Parathyroid adenoma (tissue), 2 donors: ENCODE results near the gene EDC3.
A peak's percentile ranks its signal among the peaks of the same experiment; 100 is the strongest.
"Not testable (repeated sequence)": the region's sequence is repeated elsewhere in the genome, so short reads cannot be mapped to it uniquely, and the experiment has no call there.

Experiments used
- H2AFZ ChIP-seq: fragments of 300-600 bp; sonication (generic); one replicate; pipeline ENCODE4 v1.7.0; 2017; ENCODE audit warnings: antibody characterized with exemption, mild to moderate bottlenecking
- H3K27ac ChIP-seq: fragments of 300-600 bp; sonication (generic); one replicate; pipeline ENCODE4 v1.7.0; 2017
- H3K27me3 ChIP-seq: fragments of 300-600 bp; sonication (generic); one replicate; pipeline ENCODE4 v1.7.0; 2017; ENCODE audit warnings: low read length; ENCODE audit not compliant: control insufficient read depth, insufficient read depth
- H3K36me3 ChIP-seq: fragments of 300-600 bp; sonication (generic); one replicate; pipeline ENCODE4 v1.7.0; 2017; ENCODE audit warnings: low read length; ENCODE audit not compliant: control insufficient read depth, insufficient read depth
- H3K4me1 ChIP-seq: fragments of 300-600 bp; sonication (generic); one replicate; pipeline ENCODE4 v1.7.0; 2017; ENCODE audit warnings: control low read depth
- H3K4me2 ChIP-seq: fragments of 300-600 bp; sonication (generic); one replicate; pipeline ENCODE4 v1.7.0; 2017; ENCODE audit warnings: low read length
- H3K4me3 ChIP-seq: fragments of 300-600 bp; sonication (generic); one replicate; pipeline ENCODE4 v1.7.0; 2017; ENCODE audit warnings: low read depth, low read length
- H3K79me2 ChIP-seq: fragments of 300-600 bp; sonication (generic); one replicate; pipeline ENCODE4 v1.7.0; 2017; ENCODE audit warnings: control low read depth
- H3K9ac ChIP-seq: fragments of 300-600 bp; sonication (generic); one replicate; pipeline ENCODE4 v1.7.0; 2017; ENCODE audit warnings: mild to moderate bottlenecking
- H3K9me3 ChIP-seq: fragments of 300-600 bp; sonication (generic); one replicate; pipeline ENCODE4 v1.7.0; 2017; ENCODE audit warnings: low read length; ENCODE audit not compliant: control insufficient read depth
- CTCF ChIP-seq: fragments of 300-600 bp; sonication (generic); IDR thresholded peaks from one replicate; pipeline ENCODE4 v1.7.0; 2017; ENCODE audit warnings: antibody characterized with exemption, mild to moderate bottlenecking
- donor health status: primary hyperparathyroidism.

Gene EDC3

DNA sequence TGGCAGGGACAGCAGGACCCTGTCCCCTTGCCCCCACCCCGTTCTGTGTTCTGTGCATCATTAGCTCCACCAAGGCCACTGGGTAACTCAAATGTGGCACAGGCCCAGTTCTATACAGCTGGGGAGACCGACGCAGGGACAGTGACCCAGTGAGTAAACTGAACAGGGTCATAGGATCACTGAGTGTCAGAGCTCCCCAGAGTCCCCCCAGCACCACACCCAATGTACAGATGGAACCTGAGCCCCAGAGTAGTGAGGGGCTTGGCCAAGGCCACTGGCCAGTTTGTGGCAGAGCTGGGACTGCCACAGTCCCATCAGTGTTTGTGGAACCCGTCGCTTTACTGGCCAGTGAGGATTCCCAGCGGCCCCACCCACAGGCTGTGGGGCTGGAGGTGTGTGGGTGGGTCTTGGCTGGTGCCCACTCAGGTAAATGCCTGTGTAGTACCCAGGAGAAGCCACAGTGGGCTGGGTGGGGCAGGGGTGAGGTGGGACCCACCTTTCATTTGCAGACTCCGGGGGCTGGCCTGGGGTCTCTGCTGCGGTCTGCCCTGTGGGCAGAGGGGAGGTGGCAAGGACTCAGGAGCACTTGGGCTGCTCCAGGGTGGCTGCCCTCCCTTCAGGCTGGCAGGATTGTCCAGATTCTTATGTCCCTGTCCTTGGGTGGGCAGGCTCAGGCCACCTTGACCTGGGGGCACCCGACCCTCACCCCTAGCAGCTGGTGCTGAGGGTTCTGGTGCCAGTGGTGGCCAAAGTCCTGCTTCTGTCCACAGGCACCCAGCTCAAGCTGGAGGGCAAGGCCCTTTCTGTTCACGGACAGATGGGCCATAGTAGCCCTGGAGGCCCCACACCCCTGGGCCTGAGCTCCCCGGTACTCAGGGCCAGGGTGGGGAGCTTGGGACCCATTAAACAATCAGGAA, 91.8 kb downstream of the EDC3 start:
- Histone ChIP-seq H3K4me3 (no peak overlapping the region), H3K9me3 (no peaks in the 10 kb centered on the region), H3K27me3 (no peaks in the 10 kb centered on the region), H3K9ac (no peak overlapping the region), H3K79me2 (no peaks in the 10 kb centered on the region), H3K4me2 (no peak overlapping the region), H2AFZ (no peak overlapping the region), H3K4me1 (no peaks in the 10 kb centered on the region), H3K27ac (no peak overlapping the region), H3K36me3 (no peaks in the 10 kb centered on the region)
- no peak for TF ChIP-seq CTCF

DNA sequence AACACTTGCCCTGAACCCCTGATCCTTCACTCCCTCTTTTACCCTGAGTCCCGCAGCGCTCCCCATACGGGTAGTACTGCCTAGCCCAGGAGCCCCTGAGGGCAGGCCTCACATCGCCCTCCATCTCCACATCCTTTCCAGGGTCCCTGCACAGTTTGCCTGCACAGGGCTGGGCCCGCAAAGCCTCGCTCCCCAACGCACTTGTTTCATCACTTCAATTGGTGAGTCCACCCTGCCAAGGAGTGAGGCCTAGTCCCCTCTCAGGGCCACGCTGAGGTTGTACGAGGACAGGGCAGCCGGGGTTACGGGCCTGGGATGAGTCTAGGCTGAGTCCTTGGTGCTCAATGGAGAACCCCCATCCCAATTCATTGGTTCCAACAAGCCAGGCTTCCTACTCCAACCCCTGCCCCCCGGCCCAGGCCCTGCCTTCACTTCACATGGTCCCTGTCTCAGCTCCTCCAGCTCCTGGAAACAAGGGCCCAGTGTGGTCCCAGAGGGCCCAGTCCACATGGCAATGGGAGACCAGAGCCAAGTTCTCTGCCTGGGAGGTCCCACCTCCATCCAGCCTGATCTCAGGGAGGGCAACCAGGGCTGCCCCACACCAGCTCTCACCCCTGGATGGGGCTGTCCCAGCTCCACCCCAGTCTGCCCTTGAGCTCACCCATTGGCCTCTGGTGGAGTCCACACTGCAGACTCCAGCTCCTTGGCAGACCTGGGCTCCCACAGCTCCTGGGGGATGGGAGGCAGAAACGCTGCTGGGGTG, 92.6 kb downstream of the EDC3 start:
- Histone ChIP-seq H3K9me3 (no peaks in the 10 kb centered on the region), H2AFZ (no peak overlapping the region), H3K4me2 (no peak overlapping the region), H3K27ac (no peak overlapping the region), H3K27me3 (no peaks in the 10 kb centered on the region), H3K4me1 (no peaks in the 10 kb centered on the region), H3K36me3 (no peaks in the 10 kb centered on the region), H3K4me3 (no peak overlapping the region), H3K79me2 (no peaks in the 10 kb centered on the region), H3K9ac (no peak overlapping the region)
- TF ChIP-seq CTCF, result no peak

GRCh38 chr15:74599156-74599555, 96.7 kb downstream of the EDC3 start:
- Histone ChIP-seq H2AFZ (no peak overlapping the region), H3K27ac (no peak overlapping the region), H3K36me3 (no peaks in the 10 kb centered on the region), H3K4me2 (peak overlapping the region; percentile 88), H3K27me3 (no peaks in the 10 kb centered on the region), H3K4me1 (peaks cover 2% of the 10 kb centered on the region), H3K4me3 (peak overlapping the region; percentile 70), H3K79me2 (no peaks in the 10 kb centered on the region), H3K9ac (no peak overlapping the region), H3K9me3 (no peaks in the 10 kb centered on the region)
- TF ChIP-seq CTCF, result no peak

- Histone ChIP-seq H3K36me3 (no peaks in the 10 kb centered on the region), H3K4me3 (peak overlapping the region; percentile 70), H3K27me3 (no peaks in the 10 kb centered on the region), H3K4me1 (peaks cover 2% of the 10 kb centered on the region), H3K4me2 (peak overlapping the region; percentile 88), H3K27ac (peak overlapping the region; percentile 69), H3K9me3 (no peaks in the 10 kb centered on the region), H3K79me2 (no peaks in the 10 kb centered on the region), H3K9ac (peak overlapping the region; percentile 37), H2AFZ (peak overlapping the region; percentile 61)
- no peak for TF ChIP-seq CTCF
Measured at GRCh38 chr15:74598126-74598842, 97.5 kb downstream of the EDC3 start.

GRCh38 chr15:74597146-74597705, 98.6 kb downstream of the EDC3 start:
- not testable (repeated sequence) for H3K4me2 ChIP-seq, H3K27me3 ChIP-seq, H3K36me3 ChIP-seq, H3K4me1 ChIP-seq, H2AFZ ChIP-seq, H3K9me3 ChIP-seq, H3K4me3 ChIP-seq, H3K27ac ChIP-seq, H3K9ac ChIP-seq, H3K79me2 ChIP-seq

DNA sequence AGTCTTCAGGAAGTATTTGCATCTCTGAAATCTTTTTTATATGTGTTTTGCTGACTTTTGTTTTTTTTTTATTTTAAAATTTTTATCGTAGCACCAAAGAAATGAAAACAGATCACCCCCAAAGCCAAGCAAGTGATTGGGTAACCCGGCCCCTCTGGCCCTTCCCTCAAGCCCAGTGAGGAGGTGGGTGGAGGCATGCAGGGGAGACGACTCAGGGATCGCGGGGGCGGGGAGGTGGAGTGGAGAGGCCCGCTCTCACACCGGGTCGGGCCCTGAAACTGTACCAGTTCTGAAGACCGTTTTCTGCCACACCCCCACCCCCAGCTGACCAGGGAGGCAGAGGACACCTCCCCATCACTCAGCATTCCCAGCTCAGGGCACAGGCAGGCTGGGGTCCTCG, 99.1 kb downstream of the EDC3 start:
- not testable (repeated sequence) for H2AFZ ChIP-seq, H3K9me3 ChIP-seq, H3K27me3 ChIP-seq, H3K9ac ChIP-seq, H3K4me2 ChIP-seq, H3K79me2 ChIP-seq, H3K27ac ChIP-seq, H3K36me3 ChIP-seq, H3K4me3 ChIP-seq, H3K4me1 ChIP-seq
